SKM-1 (cell line): Measurements from ENCODE around the gene BICRA.

ENCODE experiments used
- DNase-seq: peaks from one replicate; lab custom pipeline; 2025; ENCODE audit not compliant: unreplicated experiment; lab: John Stamatoyannopoulos, UW

BICRA gene

DNA sequence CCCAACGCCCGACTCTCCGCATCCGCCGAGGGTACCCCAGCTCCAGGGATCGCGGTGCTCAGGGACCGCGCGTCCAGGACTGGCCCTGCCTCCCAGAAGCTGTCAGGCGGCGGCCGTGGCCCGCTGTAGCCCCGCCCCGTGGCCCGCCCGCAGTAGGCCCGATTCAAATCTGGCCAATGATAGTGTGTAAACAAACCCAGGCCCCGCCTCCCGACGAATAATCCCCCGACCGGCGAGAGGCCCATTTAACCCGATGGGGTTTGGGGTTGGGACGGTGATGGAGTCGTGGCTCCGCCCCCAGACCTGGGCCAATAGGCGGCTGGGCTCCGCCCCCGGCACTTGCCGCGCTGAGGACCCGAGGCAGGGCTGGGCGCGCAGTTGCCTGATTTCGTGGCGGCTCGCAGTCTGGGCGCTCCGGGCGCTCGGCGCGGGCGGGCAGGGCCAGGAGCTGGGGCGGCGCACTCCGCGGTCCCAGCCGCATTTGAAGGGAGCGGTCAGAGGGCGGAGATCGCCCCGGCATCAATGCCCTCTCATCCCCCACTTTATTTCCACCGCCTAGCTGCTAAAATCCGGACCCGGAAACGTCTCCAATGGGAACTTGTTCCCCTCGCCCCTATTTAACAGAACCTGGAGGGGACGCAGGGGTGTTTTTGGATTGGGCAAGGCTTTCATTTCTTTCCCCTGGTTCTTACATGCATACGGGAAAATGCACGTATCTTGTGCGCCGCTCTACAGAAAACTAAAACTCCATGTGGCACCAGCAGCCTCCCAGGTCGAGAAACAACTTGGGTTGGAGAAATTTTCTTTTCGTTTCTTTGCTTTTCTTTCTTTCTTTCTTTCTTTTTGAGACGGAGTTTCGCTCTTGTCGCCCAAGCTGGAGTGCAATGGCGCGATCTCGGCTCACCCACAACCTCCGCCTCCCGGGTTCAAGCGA lies 8.4 kb upstream of the BICRA start:
- DNase-seq, result peak; percentile 76

DNA sequence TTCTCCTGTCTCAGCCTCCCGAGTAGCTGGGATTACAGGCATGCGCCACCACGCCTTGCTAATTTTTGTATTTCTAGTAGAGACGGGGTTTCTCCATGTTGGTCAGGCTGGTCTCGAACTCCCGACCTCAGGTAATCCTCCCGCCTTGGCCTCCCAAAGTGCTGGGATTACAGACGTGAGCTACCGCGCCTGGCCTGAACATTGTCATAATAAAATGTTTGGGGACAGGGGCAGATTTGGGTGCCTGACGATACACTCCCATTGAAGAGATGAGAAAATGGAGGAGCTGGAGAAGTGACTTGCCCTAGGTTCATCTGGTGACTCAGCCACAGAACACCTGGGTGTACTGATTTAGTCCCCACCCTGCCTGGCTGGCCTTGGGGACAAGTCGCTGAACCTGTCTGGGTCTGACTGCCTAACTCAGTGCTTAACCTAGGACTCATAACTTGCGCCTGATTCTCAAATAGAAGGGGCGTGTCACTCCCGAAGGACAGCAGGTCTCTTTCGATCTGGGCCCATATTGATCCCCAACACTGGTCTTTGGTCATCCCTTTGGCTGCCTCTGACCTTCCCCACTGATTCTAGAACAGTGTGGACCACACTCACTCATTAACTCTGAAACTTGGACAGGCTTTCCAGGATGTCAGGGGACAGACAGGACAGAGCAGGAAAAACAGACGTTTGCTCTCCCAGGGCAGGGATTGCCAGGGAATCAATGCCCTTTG lies 7.6 kb upstream of the BICRA start:
- no peak for DNase-seq

DNA sequence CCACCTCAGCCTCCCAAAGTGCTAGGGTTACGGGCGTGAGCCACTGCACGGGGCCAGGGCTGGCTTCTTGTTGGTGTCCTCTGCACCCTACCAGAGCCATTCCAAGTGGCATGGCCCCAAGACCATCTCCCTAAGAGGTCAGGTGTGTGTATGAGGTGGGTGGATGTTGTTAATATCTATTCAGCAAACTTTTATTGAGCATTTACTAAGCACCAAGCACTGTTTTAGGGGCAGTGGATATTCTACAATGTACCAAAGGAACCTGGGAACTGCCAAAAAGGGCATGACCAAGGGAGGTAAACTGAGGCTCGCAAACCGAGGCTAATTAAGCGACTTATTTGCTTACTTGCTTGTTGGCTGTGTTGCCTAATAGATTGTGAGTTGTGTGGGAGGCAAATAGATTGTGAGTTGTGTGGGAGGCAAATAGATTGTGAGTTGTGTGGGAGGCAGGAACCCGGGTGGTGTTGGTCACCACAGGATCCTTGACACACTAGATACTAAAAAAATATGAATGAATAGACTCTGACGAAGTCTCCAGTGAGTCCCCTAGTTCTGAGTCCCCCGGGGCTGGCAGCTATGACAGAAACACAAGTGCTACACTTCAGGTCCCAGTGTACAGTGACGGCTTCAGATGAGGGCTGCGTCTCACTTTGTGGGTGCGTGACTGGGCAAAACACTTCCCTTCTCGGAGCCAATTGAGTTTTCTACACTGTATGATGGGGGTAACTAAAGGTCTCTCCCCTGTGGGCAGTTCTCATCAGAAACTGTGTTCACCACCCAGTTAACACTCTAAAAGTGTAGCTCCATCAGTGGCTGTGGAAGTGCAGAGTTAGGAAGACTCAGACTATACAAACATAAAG lies 5.0 kb upstream of the BICRA start:
- DNase-seq, result no peak

DNA sequence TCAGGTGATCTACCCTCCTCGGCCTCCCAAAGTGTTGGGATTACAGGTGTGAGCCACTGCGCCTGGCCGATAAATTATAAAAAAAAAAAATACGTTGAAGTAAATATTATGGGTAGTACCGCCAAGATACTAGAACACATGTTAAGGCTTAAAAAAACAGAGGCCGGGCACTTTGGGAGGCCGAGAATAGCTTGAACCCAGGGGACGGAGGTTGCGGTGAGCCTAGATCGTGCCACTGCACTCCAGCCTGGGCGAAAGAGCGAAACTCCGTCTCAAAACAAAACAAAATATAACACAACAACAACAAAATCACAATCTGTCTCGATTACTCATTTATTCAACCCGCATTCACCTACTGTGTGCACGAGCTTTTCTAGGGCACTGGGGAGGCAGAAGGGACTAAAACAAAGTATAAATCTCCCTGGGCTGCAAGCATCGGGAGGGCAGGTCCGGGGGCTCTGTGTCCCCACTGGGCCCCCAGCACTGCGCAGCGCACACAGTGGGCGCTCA lies 1.3 kb upstream of the BICRA start:
- no peak for DNase-seq

DNA sequence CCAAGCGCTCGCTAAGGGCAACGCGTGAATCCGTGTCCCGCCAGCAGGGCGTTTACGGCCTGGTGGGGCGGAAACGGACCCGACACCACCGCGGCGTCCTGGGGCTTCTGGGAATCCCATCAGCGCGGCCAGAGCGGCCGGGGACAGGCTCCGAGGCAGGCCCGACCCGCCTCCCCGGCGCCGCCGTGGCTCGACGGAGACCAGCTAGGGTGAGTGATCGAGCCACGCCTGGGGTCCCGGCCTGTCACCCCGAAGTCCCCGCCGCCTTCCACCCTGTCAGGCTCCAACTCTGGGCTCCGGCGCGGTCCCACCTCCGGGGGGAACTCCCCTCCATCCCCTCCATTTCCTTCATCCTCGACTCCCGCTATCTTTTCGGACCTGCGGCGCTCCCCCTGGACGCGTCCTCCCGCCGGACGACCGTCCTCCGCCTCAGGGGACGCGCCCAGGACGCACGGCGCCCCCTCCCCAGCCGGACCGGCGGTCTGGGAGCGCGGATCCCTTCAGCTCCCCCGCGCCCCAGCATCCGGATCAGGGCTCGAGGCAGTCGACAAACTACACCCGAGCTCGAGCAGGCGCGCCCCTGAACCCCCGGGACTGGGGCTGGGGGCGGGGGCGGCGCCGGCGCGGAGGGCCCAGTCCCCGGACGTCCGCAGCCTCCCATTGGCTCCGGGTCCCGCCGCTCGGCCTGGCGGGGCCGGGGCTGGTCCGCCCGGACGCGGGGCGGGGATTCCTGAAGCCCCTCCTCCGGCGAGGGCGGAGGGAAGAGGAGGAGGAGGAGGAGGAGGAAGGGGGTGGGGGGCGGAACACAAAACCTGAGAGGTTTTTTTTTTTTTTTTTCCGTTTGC lies 638 bp upstream of the BICRA start:
- peak; percentile 50 for DNase-seq

DNA sequence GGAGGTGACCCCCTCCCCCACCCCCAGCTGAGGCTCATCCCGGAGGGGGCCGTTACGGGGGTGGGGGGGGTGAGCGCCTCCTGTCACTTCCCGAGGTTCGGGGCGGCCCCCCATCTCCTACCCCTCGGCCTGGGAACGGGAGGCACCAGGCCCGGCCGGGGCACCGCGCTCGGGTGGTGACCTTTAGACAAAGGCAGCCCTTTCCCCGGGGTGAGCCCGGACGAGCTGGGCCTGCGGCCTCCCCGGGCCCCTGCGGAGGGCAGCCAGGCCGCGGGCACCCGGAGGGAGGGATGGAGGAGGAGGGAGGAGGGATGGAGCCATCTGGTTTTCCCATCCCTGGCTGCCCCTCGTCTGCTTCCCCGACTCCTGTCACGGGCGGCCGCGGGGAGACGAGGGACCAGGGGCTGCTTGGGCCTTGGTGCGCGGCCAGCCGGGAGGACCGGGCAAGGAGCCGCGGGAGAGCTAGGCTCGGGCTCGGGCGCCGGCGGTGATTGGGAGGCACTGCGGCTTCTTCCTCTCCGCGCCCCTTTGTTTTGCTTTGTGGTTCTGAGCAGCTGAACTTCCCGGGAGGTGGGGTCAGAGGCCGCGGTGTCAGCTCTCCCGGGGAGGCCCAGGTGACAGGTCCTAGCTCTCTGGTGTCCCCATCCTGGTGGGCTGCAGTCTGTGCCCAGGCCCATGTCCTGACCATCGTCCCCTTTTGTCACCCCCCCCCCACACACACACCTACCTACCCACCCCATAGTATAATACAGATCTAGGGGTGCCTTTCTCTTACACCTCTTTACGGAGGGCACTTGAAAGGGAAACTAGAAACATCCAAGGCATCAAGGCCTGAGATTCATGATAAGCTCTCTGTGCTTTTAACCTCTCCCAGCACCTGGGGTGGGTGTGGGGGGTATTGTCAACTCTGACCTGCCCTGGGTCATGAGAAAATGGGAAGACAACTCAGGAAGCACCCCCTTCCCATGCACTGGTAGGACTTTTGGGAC lies 1.3 kb downstream of the BICRA start:
- DNase-seq, result no peak

DNA sequence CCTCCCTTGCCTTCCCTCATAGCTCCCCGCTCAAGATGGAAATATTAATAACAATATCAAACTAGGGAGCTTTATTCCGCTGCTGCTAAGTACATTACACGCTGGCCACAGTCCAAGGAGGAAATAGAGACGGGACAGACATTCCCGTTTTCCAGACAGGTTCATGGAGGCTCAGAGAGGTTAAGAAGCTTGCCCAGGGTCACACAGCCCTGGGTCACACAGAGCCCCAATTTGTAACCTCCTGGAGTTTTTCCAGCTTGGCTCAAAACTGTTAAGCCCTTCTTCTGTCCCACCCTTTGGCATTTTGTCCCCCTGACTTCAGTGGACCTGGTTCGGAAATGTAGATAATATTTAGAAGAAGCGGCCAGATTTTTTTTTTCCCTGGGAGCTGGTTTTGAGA lies 2.0 kb downstream of the BICRA start:
- no peak for DNase-seq

DNA sequence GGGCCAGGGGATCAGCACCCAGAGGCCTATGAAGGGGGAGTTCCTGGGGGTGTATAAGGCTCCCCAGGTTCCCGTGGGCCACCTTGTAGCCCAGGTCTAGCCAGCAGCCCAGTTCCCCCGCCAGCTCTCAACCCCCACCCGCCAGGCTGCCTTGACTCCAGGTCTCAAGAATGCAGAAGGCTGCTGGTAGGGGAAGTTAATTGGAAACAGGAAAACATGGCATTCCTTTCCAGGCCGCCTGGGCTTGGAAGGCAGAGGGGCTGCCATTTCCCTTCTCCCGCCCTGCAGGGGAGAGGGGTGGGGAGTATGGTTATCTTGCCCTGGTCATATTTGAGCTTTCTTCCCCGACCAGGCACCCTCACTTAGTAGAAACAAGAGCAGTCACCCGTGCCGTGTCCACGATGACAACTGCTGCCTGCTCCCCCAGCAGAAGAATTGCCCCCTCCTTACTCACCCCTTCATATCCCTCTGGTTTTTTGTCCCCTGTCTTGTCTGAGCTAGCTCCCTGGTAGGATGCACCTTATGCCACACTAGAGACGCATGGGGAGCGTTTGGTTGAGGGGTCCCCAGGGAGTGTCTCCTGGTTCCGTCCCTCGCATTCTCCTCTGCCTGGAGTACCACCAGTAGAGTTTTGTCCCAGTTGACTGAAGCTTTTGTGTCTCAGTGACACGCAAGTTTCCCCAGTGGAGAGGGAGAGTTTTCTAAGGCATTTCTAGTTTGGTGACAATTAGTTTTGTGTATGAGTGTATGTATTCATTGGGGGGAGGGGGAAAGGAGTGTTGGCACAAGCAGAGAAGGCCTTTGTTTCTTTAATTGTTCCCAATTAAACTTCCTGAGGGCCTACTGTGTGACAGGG lies 4.5 kb downstream of the BICRA start:
- no peak for DNase-seq

DNA sequence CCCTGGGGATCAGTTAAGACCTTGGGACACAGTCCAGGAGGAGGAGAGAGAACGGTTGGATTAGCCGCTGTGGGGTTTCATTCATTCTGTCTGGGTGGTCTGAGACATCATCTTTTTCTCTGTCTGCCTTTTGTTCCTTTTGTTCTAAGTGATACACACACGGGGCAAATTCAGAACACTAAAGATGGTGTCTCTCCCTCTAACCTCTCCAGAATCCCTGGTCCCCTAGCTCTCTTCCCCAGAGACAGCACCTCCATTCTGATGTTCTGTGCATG lies 5.0 kb downstream of the BICRA start:
- no peak for DNase-seq

DNA sequence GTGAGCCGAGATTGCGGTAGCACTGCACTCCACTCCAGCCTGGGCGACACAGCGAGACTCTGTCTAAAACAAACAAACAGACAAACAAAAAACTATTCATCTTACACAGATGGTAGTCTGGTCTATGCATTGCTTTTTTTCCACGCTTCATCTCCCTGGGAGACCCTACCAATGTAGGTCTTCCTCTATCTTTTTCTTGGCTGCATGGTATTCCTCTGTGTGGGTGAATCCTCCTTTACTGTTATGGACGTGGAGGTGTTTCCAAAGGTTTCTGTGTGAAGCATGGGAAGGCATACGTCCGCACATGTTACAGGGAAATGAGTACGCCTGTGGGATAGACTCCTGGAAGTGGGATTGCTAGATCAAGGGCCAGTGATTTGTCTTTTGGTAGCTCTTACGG lies 5.6 kb downstream of the BICRA start:
- no peak for DNase-seq

DNA sequence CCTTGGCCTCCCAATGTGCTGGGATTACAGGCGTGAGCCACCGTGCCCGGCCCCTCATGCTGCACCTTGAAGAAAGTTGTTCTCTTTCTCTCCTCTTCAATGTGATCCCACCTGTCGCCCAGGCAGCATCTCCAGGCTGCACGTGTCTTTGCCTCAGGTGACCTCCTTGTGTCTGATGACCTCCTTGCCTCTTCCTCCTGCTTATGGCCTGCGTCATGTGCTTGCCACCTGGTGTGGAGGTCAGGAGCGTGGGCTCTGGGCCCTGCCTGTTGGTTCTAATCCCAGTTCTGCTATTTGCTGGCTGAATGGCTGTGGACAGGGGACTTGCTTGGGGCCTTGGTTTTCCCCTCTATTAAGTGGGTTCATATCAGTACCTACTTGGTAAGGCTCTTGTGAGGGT lies 6.3 kb downstream of the BICRA start:
- DNase-seq, result no peak

DNA sequence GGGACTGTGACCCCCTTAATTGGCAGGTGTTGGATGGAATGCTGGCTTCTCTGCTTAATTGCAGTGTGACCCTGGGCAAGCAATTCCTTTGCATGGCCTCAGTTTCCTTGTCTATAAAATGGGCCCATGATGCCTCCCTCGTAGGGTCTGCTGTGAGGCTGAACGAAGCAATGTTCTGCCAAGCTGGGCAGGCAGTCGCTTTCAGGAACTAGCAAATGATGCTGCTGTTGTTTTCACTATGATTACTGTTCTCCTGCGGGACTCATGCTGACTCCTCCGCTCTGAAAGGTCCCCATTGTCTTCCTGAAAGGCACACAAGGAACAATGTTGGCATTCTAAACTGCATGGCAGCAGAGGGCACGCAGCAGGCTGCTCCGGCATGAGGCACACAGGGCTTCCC lies 6.8 kb downstream of the BICRA start:
- DNase-seq, result no peak

DNA sequence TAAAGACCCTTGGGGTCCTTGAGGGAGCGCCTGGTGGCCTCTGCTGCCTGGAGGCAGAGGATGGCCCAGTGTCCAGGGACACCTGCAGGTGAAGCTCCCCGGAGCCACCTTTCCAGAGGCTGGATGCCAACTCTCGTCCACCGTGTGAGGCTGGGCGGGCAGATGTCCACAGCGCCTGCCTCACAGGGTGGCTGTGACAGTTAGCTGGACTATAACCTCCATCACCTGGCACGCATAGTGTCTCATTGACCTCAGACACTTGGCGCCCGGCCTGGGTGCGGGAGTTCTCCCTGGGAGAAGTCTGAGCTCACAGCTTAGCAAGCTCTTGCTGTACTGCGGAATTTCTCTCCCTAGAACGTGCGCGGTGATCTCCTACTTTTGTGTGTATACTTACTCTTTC lies 9.8 kb downstream of the BICRA start:
- DNase-seq, result no peak

DNA sequence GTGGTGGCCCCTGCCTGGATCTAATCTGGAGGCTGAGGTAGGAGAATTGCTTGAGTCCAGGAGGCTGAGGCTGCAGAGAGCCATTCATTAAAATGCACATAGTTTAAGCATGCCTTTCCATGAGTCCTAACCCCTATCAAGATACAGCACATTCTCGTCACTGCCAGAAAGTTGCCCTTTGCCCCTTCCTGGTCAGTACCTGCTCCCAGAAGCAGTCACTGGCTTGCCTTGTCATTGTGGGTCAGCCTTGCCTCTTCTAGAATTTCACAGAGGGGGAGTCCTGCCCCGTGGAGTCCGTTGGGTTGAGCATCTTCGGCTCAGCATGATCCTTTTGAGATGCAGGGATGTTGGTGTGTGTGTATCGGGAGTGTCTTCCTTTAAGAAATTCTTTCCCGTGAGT lies 10.8 kb downstream of the BICRA start:
- no peak for DNase-seq

DNA sequence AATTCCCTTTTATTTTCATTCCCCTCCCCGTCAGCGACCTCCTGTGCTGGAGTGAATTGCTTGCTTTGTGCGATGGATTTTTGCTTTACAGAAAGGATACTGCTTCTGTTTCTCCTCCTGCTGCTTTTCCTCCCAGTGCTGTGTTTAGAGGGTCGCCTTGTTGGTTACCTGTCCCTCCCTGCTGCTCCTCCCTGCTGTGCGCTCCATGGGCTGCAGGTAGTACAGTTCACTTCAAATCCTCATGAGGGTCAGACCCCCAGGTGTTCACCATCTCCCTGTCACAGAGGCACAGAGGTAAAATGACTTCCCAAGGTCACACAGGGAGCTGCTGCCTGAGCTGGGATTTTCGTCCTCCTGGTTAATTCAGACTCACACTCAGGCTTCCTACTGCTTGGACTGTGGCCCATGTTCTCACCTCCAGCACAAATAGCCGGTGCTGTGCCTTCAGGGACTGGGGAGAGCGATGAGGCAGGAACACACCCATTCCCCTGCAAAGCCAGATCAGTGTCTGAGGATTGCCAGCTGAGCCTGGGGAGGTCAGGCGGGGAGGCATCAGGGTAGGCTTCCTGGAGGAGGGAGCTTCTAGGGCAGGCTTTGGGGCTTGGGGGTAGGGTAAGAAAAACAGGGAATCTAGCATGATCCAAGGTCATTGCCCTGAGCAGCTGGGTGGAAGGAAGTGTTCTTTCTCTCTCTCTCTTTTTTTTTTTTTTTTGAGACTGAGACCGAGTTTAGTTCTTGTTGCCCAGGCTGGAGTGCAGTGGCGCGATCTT lies 14.4 kb downstream of the BICRA start:
- no peak for DNase-seq

DNA sequence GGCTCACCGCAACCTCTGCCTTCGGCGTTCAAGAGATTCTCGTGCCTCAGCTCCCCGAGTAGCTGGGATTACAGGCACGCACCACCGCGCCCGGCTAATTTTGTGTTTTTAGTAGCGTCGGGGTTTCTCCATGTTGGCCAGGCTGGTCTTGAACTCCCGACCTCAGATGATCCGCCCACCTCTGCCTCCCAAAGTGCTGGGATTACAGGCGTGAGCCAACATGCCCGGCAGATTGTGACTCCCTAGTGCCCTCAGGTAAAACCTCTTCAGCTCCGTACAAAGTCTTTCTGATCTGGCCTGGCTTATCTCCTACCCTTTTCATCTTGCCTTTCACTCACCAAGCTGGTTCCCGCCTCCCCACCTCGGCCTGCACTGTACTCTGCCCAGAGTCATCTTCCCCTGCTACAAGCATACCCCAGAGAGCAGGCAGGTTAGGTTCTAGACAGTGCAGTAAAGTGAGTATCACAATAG lies 15.0 kb downstream of the BICRA start:
- DNase-seq, result no peak

DNA sequence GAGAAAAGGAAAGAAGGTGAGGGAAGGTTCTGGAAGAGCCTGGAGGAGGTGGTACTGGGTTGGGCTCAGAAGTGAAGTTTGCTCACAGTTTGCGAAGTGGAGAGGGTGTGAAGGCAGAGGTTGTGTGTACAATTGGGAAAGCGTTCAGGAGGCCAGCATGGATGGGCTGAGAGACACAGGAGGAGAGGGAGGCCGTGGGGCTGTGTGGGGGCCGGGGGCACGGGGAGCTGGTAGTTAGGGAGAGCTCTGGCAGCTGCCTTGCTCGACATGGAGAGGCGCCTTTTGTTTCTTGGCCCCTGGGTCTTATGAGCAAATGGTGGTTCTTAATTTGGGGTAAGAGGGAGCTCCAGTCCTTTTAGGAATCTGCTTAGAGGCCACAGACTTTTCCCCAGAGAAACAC lies 16.7 kb downstream of the BICRA start:
- no peak for DNase-seq

DNA sequence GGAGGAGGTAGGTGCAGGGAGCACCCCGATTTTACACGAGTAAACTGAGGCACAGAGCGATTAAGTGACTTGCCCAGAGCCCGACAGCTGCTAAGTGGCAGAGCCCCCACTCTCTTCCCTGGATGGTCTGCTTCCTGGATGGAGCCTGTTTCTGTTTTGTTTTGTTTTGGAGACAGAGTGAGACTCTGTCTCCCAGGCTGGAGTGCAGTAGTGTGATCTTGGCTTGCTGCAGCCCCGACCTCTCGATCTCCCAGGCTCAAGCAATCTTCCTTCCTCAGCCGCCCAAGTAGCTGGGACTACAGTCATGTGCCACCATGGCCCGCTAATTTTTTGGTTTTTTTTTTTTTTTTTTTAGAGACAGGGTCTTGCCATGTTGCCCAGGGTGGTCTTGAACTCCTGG lies 17.3 kb downstream of the BICRA start:
- DNase-seq, result no peak
